ENCODE data around the gene SLC37A1.
"Not testable (repeated sequence)": the region's sequence is repeated elsewhere in the genome, so short reads cannot be mapped to it uniquely, and the experiment has no call there.

Gene SLC37A1

DNA sequence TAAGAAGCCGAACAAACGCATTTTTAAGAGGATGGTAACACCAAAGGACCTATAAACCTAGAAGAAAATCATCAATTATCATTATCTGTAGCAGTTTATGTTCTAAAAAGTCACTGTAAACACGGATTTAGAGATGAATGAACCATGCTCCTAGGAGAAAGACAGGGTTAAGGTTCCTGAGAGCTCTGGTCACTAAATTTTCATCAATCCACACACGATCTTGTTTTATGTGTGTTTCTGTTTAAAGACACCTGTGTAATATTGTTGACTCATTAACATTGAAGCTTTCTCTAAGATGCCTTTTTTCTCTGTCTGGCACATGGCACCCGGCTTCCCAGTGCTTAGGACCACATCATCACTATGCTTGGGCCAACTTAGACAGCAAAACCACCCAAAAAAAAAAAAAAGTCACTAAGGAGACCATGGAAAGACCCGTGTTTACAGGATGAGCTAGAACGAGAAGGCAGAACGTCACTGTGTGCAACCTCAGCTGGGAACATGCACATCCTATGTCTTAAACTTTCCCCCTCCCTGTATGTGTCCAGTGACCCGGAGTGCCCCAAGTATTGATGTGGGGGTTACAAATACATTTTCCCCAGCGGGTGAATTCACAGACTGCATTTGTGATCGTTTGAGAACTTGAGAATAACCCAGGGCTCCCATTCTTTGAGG, 84.0 kb downstream of the SLC37A1 start:
- no peak for DNase-seq

DNA sequence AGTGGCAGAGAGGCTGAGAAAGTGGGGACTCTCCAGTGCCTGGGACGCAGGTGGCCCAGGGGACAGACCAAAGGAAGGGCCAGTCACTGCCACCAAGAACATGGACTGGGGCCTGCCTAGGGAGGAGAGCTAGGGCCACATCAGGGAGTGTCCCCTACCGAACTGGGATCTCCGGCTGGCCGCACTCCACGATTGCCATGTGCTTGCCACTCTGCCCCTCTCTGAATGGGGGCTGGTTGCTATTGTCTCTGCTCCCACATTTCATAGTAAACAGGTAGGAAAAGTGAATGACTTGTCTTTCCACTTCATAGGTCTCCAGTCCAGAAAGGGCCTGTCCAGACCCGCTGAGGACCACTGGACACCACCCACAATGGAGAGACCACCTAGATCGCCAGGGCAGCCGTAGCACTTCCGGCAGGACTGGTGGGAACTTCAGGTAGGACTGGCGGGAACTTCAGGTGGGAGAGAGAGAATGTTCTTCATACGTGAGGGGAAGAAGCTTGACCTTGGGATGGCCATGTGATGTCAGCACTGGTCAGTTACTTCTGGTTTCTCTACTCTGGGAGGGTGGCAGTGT, 84.6 kb downstream of the SLC37A1 start:
- no peak for DNase-seq

DNA sequence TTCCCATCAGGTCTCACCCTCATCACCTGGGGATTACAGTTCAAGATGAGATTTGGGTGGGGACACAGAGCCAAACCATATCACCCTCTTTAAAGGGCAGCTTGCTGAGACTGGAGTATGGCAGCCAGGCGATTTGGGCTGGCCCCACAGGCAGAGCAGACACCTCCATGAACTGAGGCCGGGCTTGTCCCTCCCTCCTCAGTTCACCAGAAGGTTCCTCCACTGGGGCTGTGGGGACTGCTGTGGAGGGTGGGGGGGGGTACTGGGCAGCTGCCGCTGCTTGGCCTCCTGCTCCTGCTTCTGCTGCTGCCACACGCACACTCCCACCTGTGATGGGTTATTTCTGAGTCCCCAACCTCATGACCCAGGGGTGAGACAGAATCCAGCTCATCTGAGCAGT, 85.8 kb downstream of the SLC37A1 start:
- DNase-seq, result no peak

DNA sequence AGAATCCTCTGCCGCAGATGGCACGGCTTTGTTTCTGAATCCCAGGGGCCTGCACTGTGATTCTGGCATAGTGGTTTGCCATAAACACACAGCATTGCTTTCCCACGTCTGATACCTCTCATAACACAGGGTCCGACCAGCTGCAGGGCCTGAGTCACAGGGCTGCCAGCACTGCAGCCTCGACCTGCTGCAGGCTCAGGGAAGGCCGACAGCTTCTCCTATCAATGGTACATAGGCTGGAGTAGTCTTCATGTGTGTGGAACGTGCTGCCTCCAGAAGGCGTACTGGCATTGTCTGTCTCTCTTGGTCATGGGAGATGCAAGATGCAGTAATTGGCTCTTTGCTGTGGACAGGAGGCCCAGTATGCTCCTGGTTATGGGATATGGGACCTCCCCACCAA, 86.3 kb downstream of the SLC37A1 start:
- DNase-seq, result no peak

DNA sequence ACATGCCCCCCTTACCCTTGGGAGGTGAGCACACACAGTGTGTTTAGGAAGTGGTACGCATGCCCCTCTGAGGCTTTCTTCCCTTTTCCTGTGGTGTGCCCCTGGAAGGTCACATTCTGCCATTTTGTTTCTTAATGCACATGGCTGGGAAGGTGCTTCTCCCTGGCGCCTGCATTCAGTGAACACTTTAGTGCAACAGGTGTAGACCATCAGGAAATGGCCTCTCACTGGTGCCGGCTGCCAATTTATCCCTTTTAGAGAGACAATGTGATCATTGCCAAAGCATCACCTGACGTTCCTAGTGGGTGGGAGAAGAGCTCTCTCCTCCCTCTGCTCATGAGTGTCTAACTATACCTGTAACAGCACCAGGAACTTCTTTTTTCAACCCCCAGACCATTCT, 88.0 kb downstream of the SLC37A1 start:
- peak in 1 of 2 experiments; percentile 5 for DNase-seq

DNA sequence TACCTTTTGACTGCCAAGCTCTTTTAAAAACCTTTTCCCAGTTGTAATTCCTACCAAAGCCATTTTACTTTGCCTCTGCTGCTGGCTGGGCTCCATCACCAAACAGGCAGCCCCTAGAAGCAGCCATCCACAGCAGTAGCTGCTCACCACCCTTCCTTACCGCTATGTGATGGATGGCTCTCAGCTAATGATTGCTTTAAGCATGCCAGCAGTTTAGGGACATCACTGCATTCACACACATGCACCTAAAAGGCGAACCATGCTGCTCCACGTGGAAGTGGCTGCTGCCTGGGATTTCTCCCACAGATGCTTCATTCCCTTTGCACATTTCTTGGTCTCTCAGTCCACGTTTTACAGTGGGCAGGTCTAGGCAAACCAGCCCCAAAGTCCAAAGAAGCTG, 93.5 kb downstream of the SLC37A1 start:
- no peak for DNase-seq

DNA sequence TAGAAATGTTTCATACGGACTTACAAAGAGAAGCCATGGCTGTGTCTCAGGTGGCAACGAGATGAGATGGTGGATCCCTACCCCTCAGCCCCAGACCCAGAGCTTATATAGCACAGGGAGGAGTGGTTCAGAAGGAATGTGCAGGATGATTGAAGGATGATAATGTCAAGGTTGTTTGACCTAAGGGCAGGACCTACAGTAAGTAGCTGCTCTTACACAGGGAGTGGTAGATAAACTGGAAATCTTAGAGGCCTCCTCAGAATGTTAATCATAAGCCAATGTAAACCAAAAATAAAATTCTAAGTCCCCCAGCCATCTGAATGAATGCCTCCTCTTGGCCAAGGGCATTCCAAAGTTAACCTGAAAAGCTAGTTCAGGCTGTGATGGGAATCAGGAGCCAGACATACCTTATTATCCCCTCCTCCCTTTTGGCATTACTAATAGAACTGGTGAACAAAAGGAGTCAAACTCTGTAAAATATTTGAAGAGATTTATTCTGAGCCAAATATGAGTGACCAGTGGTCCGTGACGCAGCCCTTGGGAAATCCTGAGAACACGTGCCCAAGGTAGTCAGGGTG, 94.0 kb downstream of the SLC37A1 start:
- no peak for DNase-seq

DNA sequence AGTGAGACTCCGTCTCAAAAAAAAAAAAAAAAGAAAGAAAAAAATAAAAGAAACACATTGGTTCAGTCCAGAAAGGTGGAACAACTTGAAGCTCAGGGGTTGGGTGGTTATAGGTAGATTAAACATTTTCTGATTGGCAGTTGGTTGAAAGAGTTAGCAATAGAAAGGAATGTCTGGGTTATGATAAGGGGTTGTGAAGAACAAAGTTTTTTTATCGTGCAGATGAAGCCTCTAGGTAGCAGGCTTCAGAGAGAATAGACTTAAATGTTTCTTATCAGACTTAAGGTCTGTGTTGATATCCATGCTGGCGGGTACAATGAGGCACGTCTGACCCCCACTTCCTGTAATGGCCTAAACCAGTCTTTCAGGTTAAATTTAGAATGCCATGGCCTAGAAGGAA, 94.8 kb downstream of the SLC37A1 start:
- DNase-seq, result no peak

DNA sequence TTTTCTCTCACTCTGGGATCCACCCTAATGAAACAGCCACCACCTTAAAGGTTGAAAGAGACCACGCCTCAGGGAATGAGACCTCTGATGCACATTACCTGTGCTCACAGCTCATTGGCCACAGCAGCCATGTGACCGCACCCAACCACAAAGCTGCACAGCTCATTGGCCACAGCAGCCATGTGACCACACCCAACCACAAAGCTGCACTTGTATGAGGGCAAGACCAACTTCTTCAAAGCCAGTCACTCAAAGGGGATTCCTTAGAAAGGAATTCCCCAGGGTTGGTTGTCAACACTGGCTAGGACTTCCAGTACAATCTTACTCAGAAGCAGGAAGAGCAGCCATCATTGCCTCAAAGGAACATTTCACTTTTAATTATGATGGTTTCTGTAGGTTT, 96.2 kb downstream of the SLC37A1 start:
- DNase-seq, result no peak

DNA sequence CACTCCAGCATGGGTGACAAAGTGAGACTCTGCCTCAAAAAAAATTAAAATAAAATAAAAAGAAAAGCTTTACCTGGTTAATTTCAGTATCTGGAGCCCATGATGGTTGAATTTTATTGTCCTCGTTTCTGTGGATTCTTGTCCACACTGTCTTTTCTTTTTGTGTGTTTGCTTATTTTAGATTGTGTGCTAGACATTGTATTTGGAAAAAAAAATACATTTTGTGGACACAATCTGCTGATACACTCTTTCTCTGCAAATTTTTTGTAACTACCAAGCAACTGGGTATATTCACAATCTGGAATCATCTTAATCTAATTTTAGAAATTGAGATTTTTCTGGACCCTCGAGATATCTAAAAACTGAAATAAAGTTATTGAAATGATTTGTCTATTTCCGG, 98.2 kb downstream of the SLC37A1 start:
- no peak for DNase-seq

DNA sequence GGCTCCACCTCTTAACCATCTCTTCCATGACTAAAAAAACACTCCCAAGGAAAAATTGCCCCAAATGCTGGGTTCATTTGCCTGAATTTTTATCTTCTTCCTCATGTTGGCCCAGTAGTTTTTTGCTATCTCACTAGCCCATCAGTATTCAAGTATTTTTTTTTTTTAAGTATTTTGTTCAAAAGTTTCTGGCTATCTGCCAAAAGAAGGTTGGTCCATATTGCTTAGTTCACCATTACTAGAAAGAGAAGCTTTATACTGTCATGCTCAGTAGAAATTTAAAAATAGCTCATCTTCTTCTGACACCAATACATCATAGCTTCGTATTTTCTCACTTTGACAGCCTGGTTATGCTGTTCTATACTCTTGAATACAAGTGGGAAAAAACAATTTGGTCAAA, 98.7 kb downstream of the SLC37A1 start:
- DNase-seq, result no peak

DNA sequence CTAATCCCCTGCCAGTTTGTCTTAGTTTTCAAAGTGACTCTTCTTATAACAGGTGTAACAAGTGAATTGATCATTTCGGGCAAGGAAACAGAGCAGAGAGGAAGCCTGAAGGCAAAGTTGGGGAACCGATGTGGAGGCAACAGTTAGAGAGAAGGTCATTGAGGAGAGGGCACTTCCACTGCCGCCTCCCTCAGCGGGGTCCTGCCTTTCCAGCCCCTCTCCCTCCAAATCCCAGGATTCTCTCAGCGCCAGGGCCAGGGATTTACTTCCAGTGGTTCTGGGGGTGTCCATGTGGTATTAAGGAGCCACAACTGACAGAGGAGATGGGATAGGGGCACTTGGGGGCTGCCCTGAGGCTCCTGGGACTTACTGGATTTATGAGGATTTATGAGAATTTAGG, 100.1 kb downstream of the SLC37A1 start:
- DNase-seq, result no peak

DNA sequence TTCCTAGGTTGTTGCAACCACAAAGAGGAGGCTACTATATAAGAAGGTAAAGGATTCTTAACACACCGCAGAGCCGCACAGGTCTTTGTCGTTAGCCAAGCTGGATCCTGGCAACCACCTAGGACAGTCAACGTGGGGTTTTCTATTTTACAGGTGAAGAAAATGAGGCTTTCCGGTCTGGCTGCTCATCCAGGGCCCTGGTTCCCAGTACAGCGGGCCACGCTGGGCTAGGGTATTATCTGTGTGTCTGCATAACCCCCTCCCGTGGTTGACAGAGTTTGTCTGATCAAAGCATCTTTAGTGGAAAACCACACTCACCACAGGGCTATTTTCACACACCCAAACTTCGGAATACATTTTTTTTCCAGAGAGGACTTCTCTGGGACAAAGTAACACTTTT, 100.7 kb downstream of the SLC37A1 start:
- no peak for DNase-seq

DNA sequence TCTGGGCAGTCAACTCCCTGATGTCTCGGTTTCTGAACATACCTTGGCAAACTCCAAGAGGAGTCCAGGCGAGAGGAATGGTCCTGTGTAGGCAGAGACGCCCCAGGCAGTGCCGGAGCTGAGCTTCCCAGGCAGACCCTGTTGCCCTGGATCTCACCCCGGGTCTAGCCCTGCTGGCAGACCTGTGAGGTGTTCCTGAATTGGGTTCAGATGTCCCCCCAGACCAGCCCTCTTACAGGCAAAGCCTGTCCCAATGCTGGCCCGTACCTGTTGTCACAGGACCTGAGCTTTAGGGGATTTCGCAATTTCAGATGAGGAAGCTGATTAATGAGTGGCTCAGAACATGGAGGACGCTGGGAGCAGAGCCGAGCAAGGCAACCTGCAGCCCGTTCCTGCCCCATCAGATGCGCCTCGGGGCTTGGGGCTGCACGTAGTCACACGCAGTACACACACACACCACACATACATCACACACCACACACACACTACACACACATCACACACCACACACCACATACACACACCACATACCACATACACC, 101.2 kb downstream of the SLC37A1 start:
- no peak for DNase-seq

DNA sequence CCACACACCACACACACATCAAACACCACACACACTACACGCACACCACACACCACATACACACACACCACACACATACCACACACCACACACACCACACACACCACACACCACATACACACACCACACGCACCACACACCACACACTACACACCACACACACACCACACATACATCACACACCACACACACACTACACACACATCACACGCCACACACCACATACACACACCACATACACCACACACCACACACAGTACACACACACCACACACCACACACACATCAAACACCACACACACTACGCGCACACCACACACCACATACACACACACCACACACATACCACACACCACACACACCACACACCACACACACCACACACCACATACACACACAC, 101.7 kb downstream of the SLC37A1 start:
- not testable (repeated sequence) for DNase-seq

DNA sequence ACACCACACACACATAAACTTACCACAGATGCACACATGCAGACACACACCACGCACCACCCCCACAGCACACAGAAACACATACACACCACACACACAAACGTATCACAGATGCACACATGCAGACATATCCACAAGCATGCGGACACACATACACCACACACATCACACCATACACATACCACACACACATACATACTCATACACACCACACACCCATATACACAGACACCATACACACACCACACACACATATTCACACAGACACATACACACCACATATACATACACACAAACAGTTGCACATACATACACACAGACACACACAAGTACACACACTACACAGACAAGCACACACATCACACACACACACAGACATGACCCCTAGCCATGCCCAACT, 102.3 kb downstream of the SLC37A1 start:
- DNase-seq, result no peak

DNA sequence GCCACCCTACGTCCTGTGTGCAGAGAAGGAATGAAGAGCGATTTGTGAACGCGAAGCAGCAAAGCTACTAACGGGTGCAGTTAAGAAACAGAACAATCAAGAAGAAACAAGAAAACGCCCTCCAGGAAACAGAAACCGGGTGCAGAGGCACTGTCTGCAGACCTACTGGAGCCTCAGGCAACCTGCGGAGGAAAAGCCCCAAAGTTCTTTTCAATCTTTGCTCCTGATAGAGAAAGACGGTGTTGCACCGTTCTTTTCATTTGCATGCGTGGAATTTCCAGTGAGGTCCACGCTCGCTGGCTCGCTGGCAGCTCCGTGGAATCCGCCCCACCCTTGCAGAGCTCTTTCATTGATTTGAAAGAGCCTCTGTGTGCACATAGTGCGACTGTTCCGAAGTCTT, 102.8 kb downstream of the SLC37A1 start:
- DNase-seq, result no peak

DNA sequence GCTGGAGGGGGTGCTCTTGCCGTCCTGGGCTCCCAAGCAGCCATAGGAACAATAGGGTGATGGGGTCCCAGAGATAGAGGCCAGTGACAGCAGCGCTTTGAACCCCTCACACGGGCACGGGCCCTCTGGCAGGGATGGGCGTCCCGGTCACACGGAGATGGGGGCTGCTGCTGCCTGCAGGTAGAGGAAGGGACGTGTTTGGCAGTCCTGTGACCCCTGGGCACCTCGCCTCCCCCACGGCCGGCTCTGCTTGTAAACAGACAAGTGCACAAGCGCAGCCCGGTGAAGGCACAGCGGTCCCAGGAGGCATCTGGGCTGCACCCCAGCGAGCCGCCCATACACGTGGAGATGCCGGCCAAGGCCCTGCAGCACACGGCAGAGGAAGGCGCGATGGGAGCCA, 103.3 kb downstream of the SLC37A1 start:
- DNase-seq, result no peak

DNA sequence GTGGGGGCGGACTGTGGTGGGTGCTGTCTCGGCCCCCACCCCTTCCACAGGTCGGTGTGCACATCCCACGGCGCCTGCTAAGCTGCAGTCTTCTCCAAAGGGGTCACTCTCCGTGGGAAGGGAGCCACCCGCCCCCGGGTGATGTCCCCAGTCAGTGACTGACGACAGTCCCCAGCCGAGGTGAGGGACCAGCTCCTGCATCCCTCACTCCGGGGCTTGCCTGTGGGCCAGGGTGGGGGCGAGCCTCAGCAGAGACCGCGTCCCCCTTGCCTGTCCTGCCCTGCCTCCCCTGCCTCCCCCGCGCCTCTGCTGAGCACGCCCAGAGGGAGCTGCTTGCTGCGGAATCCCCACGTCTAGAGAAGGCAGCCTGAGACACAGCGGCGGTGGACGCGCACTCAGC, 103.8 kb downstream of the SLC37A1 start:
- DNase-seq, result no peak

DNA sequence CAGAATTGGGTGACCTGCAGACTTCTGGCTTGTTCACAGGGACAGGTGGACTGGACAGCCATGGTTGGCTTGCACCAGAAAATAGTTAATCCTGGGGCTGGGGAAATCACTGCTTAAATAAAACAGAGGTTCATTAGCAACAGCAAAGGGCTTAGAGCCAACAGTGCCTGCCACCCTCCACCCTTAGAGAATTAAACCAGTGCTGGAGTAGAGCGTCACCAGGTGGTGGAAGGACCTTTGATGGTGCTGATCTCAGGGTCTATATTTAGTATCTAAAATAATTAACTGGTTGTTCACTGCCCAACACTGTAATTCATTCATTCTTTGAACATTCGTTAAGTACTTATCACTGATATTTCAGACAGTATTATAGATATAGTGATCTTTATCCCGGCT, 105.1 kb downstream of the SLC37A1 start:
- DNase-seq, result peak in 1 of 2 experiments; percentile 45

DNA sequence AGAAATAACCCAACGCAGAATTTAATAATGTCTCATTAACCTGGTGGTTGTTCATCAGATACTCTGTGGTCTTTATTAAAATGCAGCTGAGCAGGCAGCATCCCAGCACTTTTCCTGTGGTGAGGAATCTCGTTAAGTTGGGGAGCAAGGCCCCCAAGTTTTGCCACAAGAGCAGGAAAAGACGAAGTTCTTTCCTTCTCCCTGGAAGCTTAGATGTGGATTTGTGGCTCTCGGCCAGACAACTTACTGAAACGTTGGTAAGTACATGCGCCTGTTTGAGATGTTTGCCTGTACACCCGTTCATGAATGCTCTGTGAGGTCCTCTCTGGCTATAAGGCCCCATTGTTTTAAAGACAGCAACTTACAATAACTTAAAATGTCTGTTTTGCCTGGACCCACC, 105.5 kb downstream of the SLC37A1 start:
- no peak for DNase-seq

DNA sequence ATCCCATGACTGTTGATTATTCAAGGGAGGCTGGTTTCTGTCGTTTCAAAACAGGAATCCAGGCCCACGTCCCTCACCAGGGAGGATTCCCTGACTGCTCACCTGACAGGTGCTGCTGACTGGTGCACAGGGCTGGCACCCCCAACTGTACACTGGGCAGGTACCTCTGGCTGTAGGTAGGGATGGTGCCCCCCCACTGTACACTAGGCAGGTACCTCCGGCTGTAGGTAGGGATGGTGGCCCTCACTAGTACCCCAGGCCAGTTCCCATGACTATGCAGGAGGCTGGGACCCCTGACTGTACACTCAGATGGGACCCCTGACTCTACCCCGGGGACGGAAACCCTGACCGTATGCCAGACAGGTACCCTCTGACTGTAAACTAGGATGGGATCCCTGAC, 106.2 kb downstream of the SLC37A1 start:
- no peak for DNase-seq

DNA sequence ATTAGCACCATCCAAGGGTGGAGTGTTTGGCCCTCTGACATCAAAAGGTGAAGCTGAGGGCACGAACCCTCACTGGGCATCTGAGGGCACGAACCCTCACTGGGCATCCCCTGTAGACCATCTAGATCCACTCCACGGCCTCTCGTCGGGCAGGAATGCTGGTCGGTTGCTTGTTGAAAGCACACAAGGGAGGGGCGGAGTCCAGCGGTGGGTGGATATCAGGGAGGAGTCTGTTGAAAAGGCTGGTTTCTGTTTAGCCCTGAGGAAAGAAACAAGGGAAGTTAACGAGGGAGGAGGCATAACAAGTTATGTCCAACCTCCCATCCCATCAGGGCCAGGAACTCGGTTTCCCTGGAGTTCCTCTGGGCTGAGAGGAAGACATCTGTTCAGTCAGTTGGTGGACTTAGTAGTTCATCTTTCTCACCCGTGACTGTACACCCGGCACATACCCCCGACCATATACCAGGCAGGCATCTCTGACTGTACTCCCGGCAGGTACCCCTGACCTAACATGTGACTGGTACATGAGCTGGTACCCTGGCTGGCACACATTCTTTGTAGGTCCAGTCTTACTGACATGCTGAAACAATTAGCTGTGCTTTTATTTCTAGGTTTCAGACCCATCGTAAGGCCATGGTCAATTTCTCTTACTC, 107.6 kb downstream of the SLC37A1 start:
- no peak for DNase-seq

DNA sequence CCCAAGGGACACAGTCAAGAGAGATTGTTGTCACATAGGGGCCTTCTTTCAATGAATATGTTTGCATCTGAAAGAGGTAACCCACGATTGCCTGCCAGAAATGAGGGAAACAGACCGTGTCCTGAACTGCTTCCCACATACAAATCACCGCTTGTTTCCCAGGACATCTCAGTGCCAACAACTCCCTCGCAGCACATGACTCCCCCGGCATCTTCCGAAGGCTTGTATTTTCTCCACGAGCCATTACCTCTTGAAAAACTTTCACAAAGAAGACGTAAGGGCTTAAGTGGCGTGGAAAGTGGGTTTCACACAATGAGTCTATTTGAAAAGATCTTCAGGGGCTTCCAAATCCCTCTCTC, 108.1 kb downstream of the SLC37A1 start:
- no peak for DNase-seq
